Esophagus muscularis mucosa (tissue), 4 donors: Measurements from ENCODE around the gene CLEC4F.

ENCODE experiments used
- CTCF ChIP-seq, 3 experiments: fragments of 200-600 bp in 2 of 3; fragments of 450-650 bp in 1 of 3; sonication (generic) in 2 of 3; IDR thresholded peaks; one replicate each; pipeline ENCODE4 v1.5.1; 2017 to 2019; ENCODE audit warnings: antibody characterized with exemption in 3 of 3, mild to moderate bottlenecking in 2 of 3, moderate library complexity in 1 of 3
- EP300 ChIP-seq: sonication (generic); formaldehyde crosslinking; IDR thresholded peaks from one replicate; pipeline ENCODE4 v1.6.1; 2017; ENCODE audit warnings: antibody characterized with exemption
- POLR2A ChIP-seq: fragments of 450-650 bp; IDR thresholded peaks from one replicate; pipeline ENCODE4 v1.6.1; 2017; ENCODE audit warnings: antibody characterized with exemption, moderate library complexity, mild to moderate bottlenecking, low read depth
- POLR2AphosphoS5 ChIP-seq, 2 donors: sonication (generic); formaldehyde crosslinking; IDR thresholded peaks; one replicate each; pipeline ENCODE4 v1.6.1; 2017; ENCODE audit warnings: antibody characterized with exemption in 2 of 2

GRCh38 chr2:70868970-70869369 is 48.6 kb upstream of the CLEC4F start:
- no peak for TF ChIP-seq POLR2A
- TF ChIP-seq EP300, result no peak
- no peak for TF ChIP-seq CTCF (IDR thresholded peaks at IDR 0.05)
- no peak for TF ChIP-seq POLR2AphosphoS5 (IDR thresholded peaks at IDR 0.05)
